ENCODE data around the gene JAG2. TPM values are rescaled to one million over a fixed set of nuclear protein-coding genes. Genes with fewer than 3 reads are reported as not detected.

The JAG2 gene
- total RNA-seq, 1 experiment from 2014 or later = 85.9 TPM

- H3K79me2 ChIP-seq (ENCODE audit: insufficient read depth, low read length) = peaks cover 9% of the 10 kb centered on the region; the same call in 1 of the 2 replicates
- no peaks in the 10 kb centered on the region for H3K9me2 ChIP-seq (ENCODE audit: insufficient read depth)
- no peaks in the 10 kb centered on the region for H4K20me1 ChIP-seq (ENCODE audit: insufficient read depth)
- no TSS peak for BruUV-seq (replicated peaks)
- no peak overlapping the region for H2AFZ ChIP-seq (ENCODE audit: low read depth, low read length, poor library complexity, severe bottlenecking)
- intact Hi-C loops (cut with micrococcal nuclease) = loop anchor here (2.0 to 5.0 kb wide), 2 partner anchors 73 to 89 kb away; partner anchors contain the start of gene NUDT14
- peaks cover 53 to 64% of the 10 kb centered on the region in 2 experiments for H3K4me1 ChIP-seq (ENCODE audit: control insufficient read depth in 1 of 2, insufficient read depth in 2 of 2, low read length in 2 of 2)
- peak overlapping the region; percentile 99 for H3K27ac ChIP-seq (ENCODE audit: low read depth, low read length)
- ATAC-seq (peak; percentile 68), DNase-seq (ENCODE audit: low read depth, low spot score) (peak; percentile 77)
- CTCF ChIA-PET = interaction anchor here (1.3 to 1.4 kb wide), 2 partner anchors 9 to 14 kb away, joined by 3 to 4 read pairs; no protein-coding TSS in a partner anchor
- RAD21 ChIA-PET (ENCODE audit: low non-redundant PET in 1 of 2, low total read pairs in 2 of 2, uncharacterized antibody in 2 of 2, unreplicated experiment in 2 of 2) = no interaction called here
- peak overlapping the region; percentile 72 to 87 for H3K4me3 ChIP-seq (replicated peaks in 1 of 2; ENCODE audit: low read depth in 1 of 2, low read length in 2 of 2)
- no peaks in the 10 kb centered on the region for H3K9me3 ChIP-seq (ENCODE audit: control insufficient read depth in 1 of 2, insufficient read depth in 1 of 2, low read depth in 1 of 2, low read length in 2 of 2)
- TF ChIP-seq ZFX (IDR thresholded peaks at IDR 0.05) (peak; percentile 41; the same call in 1 of the 2 replicates), POLR2AphosphoS5 (IDR thresholded peaks at IDR 0.05; ENCODE audit: low read depth, low read length) (peak; percentile 79), CBX3 (IDR thresholded peaks at IDR 0.05; ENCODE audit: low read depth) (no peak), CTCF (IDR thresholded peaks at IDR 0.05 in 2 of 3, conservative IDR thresholded peaks at IDR 0.05 in 1 of 3; ENCODE audit: borderline replicate concordance in 1 of 3, insufficient read depth in 1 of 3, low read depth in 2 of 3, low read length in 2 of 3) (peak in 2 of 3 experiments; percentile 59 to 66; a peak in 4 of 6 replicates), TCF7L2 (IDR thresholded peaks at IDR 0.05; ENCODE audit: borderline replicate concordance, extremely low read depth, insufficient read depth, insufficient read length) (no peak), ELF1 (IDR thresholded peaks at IDR 0.05; ENCODE audit: borderline replicate concordance, low read depth) (no peak)
- H3K36me3 ChIP-seq (ENCODE audit: control insufficient read depth in 1 of 2, insufficient read depth in 2 of 2, low read length in 2 of 2) = no peaks in the 10 kb centered on the region
- peak overlapping the region; percentile 95 for H3K9ac ChIP-seq (ENCODE audit: low read length)
- peak overlapping the region; percentile 86 for H3K4me2 ChIP-seq (ENCODE audit: low read length)
- no peaks in the 10 kb centered on the region for H3K27me3 ChIP-seq (ENCODE audit: insufficient read depth, low read length)
- POLR2A ChIA-PET = no interaction called here
Measured at GRCh38 chr14:105093431-105094192, 75.0 kb downstream of the JAG2 start.
